Caco-2 (cell line): ENCODE results near the gene ENOX1. TPM values are rescaled to one million over a fixed set of nuclear protein-coding genes. Genes with fewer than 3 reads are reported as not detected.
A peak's percentile ranks its signal among the peaks of the same experiment; 100 is the strongest.

ENCODE experiments used
- BruUV-seq: library from RNA; stranded (reverse); fragments of 400-500 nt; replicated peaks from 2 replicates; lab custom pipeline; 2021; lab: Mats Ljungman, UMichigan
- CTCF ChIA-PET: fragments of 300-600 bp; sonication (Branson Sonifier 250); formaldehyde crosslinking; loops from one replicate; lab custom pipeline; 2022; ENCODE audit warnings: antibody characterized with exemption; lab: Charles Lee
- POLR2A ChIA-PET: fragments of 300-600 bp; sonication (Branson Sonifier 250); formaldehyde crosslinking; loops from one replicate; lab custom pipeline; 2022; ENCODE audit warnings: antibody characterized with exemption; lab: Charles Lee
- DNase-seq, 2 experiments: peaks; one replicate each; pipeline versions ENCODE4 v3.0.0 to v3.0.0-alpha.2; 2020 to 2022
- H3K27me3 ChIP-seq: replicated peaks from 2 replicates; pipeline ENCODE4 v1.6.0; 2011; ENCODE audit warnings: low read length; ENCODE audit not compliant: control insufficient read depth, insufficient read depth
- H3K36me3 ChIP-seq: 2 replicates; pipeline ENCODE4 v1.5.1; 2011; ENCODE audit warnings: low read length; ENCODE audit not compliant: control insufficient read depth, insufficient read depth
- H3K4me1 ChIP-seq: fragments of 250-450 bp; sonication (Bioruptor Pico); 2 replicates; pipeline ENCODE4 v1.5.1; 2020; ENCODE audit warnings: mild to moderate bottlenecking
- H3K4me3 ChIP-seq: 2 replicates; pipeline ENCODE4 v1.5.1; 2011; ENCODE audit warnings: low read depth, mild to moderate bottlenecking, control low read depth, low read length
- H3K9me3 ChIP-seq: fragments of 250-450 bp; sonication (Bioruptor Pico); 2 replicates; pipeline ENCODE4 v1.5.1; 2020; ENCODE audit warnings: mild to moderate bottlenecking, moderate library complexity
- H3K27ac Mint-ChIP-seq: one replicate; pipeline ENCODE4 v1.8.0; 2022; ENCODE audit warnings: mixed read lengths; ENCODE audit not compliant: unreplicated experiment
- H3K27me3 Mint-ChIP-seq: one replicate; pipeline ENCODE4 v1.8.0; 2022; ENCODE audit warnings: mixed read lengths; ENCODE audit not compliant: insufficient read depth, unreplicated experiment
- H3K36me3 Mint-ChIP-seq: one replicate; pipeline ENCODE4 v1.8.0; 2022; ENCODE audit warnings: mild to moderate bottlenecking, mixed read lengths; ENCODE audit not compliant: insufficient read depth, unreplicated experiment
- H3K4me1 Mint-ChIP-seq: one replicate; pipeline ENCODE4 v1.8.0; 2022; ENCODE audit warnings: low read depth, mixed read lengths; ENCODE audit not compliant: unreplicated experiment
- H3K4me3 Mint-ChIP-seq: one replicate; pipeline ENCODE4 v1.8.0; 2022; ENCODE audit warnings: mild to moderate bottlenecking, moderate library complexity, mixed read lengths; ENCODE audit not compliant: unreplicated experiment
- H3K9me3 Mint-ChIP-seq: one replicate; pipeline ENCODE4 v1.8.0; 2022; ENCODE audit warnings: mixed read lengths; ENCODE audit not compliant: unreplicated experiment
- intact Hi-C: fragments of 100-400 bp; cut with micrococcal nuclease; formaldehyde crosslinking; loops from one replicate; pipeline ENCODE4 v1.10.0; 2022; ENCODE audit not compliant: unreplicated experiment
- total RNA-seq: library from RNA; stranded (reverse); gene quantifications from 2 replicates; pipeline ENCODE4 v1.2.3, GENCODE V29; 2022
- TF ChIP-seq, protein P1 (sequence below), 2 experiments: fragments of 200-600 bp in 1 of 2; IDR thresholded peaks; 1 replicate in 1 of 2; 2 replicates in 1 of 2; pipeline versions ENCODE4 v1.5.1 to v1.8.0; 2011 to 2022; ENCODE audit warnings: antibody characterized with exemption in 1 of 2, control low read depth in 1 of 2, inconsistent platforms in 1 of 2, low read depth in 1 of 2, low read length in 1 of 2, mild to moderate bottlenecking in 1 of 2, moderate library complexity in 1 of 2; ENCODE audit not compliant: insufficient read depth in 1 of 2, severe bottlenecking in 1 of 2, unreplicated experiment in 1 of 2

Gene ENOX1
- total RNA-seq, 1 experiment from 2014 or later: 9.1 TPM

DNA sequence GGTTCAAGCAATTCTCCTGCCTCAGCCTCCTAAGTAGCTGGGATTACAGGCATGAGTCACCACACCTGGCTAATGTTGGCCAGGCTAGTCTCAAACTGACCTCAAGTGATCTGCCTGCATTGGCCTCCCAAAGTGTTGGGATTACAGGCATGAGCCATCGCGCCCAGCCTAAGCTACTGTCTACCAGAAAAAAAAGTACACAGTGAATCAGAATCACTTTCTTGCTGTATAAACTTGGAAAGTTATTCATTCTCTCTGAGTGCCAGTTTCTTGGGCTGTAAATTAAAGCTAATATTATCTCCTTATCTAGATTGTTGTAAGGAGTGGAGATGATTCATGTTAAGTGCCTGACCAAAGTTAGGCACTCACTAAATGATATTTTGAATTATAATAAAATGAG, 242.8 kb downstream of the ENOX1 start:
- Histone ChIP-seq H3K4me3 (no peak overlapping the region), H3K4me1 (peaks cover 62% of the 10 kb centered on the region), H3K27me3 (no peaks in the 10 kb centered on the region), H3K9me3 (0 out of 2 replicates have a peak, but pooled peaks cover 7% of the 10 kb centered on the region), H3K36me3 (no peaks in the 10 kb centered on the region)
- intact Hi-C loops: loop anchor here (10.0 kb wide), 1 partner anchor 239 kb away; no protein-coding TSS in a partner anchor
- ChIA-PET POLR2A (no interaction called here), CTCF (no interaction called here)
- Mint-ChIP-seq H3K9me3 (peaks cover 5% of the 10 kb centered on the region), H3K4me1 (peaks cover 13% of the 10 kb centered on the region), H3K27me3 (no peaks in the 10 kb centered on the region), H3K36me3 (no peaks in the 10 kb centered on the region), H3K27ac (no peak overlapping the region), H3K4me3 (no peak overlapping the region)
- TF ChIP-seq, protein P1, sequence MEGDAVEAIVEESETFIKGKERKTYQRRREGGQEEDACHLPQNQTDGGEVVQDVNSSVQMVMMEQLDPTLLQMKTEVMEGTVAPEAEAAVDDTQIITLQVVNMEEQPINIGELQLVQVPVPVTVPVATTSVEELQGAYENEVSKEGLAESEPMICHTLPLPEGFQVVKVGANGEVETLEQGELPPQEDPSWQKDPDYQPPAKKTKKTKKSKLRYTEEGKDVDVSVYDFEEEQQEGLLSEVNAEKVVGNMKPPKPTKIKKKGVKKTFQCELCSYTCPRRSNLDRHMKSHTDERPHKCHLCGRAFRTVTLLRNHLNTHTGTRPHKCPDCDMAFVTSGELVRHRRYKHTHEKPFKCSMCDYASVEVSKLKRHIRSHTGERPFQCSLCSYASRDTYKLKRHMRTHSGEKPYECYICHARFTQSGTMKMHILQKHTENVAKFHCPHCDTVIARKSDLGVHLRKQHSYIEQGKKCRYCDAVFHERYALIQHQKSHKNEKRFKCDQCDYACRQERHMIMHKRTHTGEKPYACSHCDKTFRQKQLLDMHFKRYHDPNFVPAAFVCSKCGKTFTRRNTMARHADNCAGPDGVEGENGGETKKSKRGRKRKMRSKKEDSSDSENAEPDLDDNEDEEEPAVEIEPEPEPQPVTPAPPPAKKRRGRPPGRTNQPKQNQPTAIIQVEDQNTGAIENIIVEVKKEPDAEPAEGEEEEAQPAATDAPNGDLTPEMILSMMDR (IDR thresholded peaks at IDR 0.05; ENCODE audit: insufficient read depth in 1 of 2, low read depth in 1 of 2, low read length in 1 of 2, severe bottlenecking in 1 of 2, unreplicated experiment in 1 of 2): no peak
- no TSS peak for BruUV-seq
- no peak for DNase-seq

DNA sequence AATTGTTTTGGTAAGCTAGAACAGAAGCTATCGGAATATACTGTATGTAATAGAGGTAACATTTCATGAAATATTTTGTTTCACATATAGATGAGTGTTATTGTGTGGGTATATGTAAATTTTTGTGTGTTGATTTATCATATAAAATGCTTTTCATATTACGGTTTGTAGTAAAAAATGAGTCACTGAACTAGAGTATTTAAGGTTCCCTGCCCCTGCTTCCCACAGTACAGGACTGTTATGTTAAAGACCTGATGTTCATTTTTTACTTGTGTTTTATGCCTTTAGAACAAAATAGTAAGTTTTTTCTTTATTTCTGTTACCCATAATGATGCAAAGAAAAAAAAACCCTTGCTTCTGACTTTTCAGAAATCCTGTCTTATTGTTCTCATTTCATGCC, 243.4 kb downstream of the ENOX1 start:
- H3K27ac Mint-ChIP-seq: peak overlapping the region; percentile 6
- H3K36me3 Mint-ChIP-seq: no peaks in the 10 kb centered on the region
- H3K4me3 Mint-ChIP-seq: no peak overlapping the region
- Histone ChIP-seq H3K27me3 (no peaks in the 10 kb centered on the region), H3K4me1 (peaks cover 55% of the 10 kb centered on the region), H3K4me3 (no peak overlapping the region), H3K9me3 (0 out of 2 replicates have a peak, but pooled peaks cover 7% of the 10 kb centered on the region), H3K36me3 (no peaks in the 10 kb centered on the region)
- H3K4me1 Mint-ChIP-seq: peaks cover 7% of the 10 kb centered on the region
- BruUV-seq: no TSS peak
- TF ChIP-seq, protein P1 (IDR thresholded peaks at IDR 0.05; ENCODE audit: insufficient read depth in 1 of 2, low read depth in 1 of 2, low read length in 1 of 2, severe bottlenecking in 1 of 2, unreplicated experiment in 1 of 2): no peak
- POLR2A ChIA-PET: no interaction called here
- peaks cover 10% of the 10 kb centered on the region for H3K9me3 Mint-ChIP-seq
- intact Hi-C loops: loop anchor here (10.0 kb wide), 1 partner anchor 239 kb away; no protein-coding TSS in a partner anchor
- no peaks in the 10 kb centered on the region for H3K27me3 Mint-ChIP-seq
- CTCF ChIA-PET: no interaction called here
- no peak for DNase-seq

DNA sequence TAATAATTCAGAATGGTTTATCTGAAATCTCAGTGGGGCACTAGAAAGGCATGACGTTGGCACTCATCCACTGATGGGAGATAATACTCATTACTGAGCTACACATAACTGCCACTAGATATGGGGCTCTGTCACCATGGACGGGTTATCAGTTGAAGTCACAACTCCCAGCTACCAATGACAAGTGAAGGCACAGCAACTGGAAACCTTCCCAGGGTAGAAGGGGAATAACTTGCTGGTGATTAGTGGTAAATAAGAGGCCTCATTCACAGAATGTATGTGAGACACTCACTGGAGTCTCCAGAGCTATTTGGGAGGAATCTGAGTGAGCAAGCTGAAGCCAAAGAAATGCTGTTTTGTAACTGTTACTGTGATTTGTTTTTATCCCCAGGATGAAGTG, 249.6 kb downstream of the ENOX1 start:
- ChIA-PET CTCF (no interaction called here), POLR2A (no interaction called here)
- H3K27me3 ChIP-seq: no peaks in the 10 kb centered on the region
- H3K27ac Mint-ChIP-seq: no peak overlapping the region
- peaks cover 10% of the 10 kb centered on the region for H3K9me3 Mint-ChIP-seq
- TF ChIP-seq, protein P1 (IDR thresholded peaks at IDR 0.05; ENCODE audit: insufficient read depth in 1 of 2, low read depth in 1 of 2, low read length in 1 of 2, severe bottlenecking in 1 of 2, unreplicated experiment in 1 of 2): no peak
- H3K27me3 Mint-ChIP-seq: no peaks in the 10 kb centered on the region
- H3K9me3 ChIP-seq: 0 out of 2 replicates have a peak, but pooled peaks cover 7% of the 10 kb centered on the region
- H3K36me3 Mint-ChIP-seq: no peaks in the 10 kb centered on the region
- no peak overlapping the region for H3K4me3 Mint-ChIP-seq
- no peaks in the 10 kb centered on the region for H3K4me1 ChIP-seq
- no peak overlapping the region for H3K4me3 ChIP-seq
- peaks cover 7% of the 10 kb centered on the region for H3K4me1 Mint-ChIP-seq
- no peaks in the 10 kb centered on the region for H3K36me3 ChIP-seq
- BruUV-seq: no TSS peak
- DNase-seq: no peak
- intact Hi-C loops: no loop called here
